ENCODE results near the gene FOXP4.

- TF ChIP-seq CTCF (IDR thresholded peaks at IDR 0.05) (no peak), EP300 (IDR thresholded peaks at IDR 0.05) (no peak), POLR2A (IDR thresholded peaks at IDR 0.05) (no peak)
Observed at GRCh38 chr6:41508479-41508878, 37.7 kb upstream of the FOXP4 start.
